Breast epithelium (tissue), 4 donors: Measurements from ENCODE around the gene UST. TPM values are rescaled to one million over a fixed set of nuclear protein-coding genes. Genes with fewer than 3 reads are reported as not detected.

ENCODE experiments used
- DNase-seq, 2 donors: peaks; one replicate each; pipeline ENCODE4 v3.0.0-alpha.2; 2019; ENCODE audit warnings: low spot score in 2 of 2
- H3K27ac ChIP-seq, 2 donors: fragments of 200-600 bp; sonication (generic) in 1 of 2; one replicate each; pipeline ENCODE4 v1.5.1; 2016 to 2019; ENCODE audit warnings: mild to moderate bottlenecking in 1 of 2
- H3K27me3 ChIP-seq, 2 donors: fragments of 200-600 bp; sonication (generic) in 1 of 2; one replicate each; pipeline versions ENCODE4 v1.5.1 to v1.6.0; 2017 to 2019; ENCODE audit warnings: control low read depth in 1 of 2, mild to moderate bottlenecking in 1 of 2
- H3K36me3 ChIP-seq: fragments of 200-600 bp; one replicate; pipeline ENCODE4 v1.5.1; 2019
- H3K4me1 ChIP-seq, 2 donors: fragments of 200-600 bp; sonication (generic); one replicate each; pipeline ENCODE4 v1.5.1; 2016 to 2019; ENCODE audit warnings: control low read depth in 1 of 2
- H3K4me3 ChIP-seq, 3 donors: fragments of 200-600 bp; sonication (generic); 1 replicate in 2 of 3; 2 replicates in 1 of 3; pipeline ENCODE4 v1.5.1; 2016 to 2019; ENCODE audit warnings: mild to moderate bottlenecking in 3 of 3, moderate library complexity in 2 of 3
- H3K9me3 ChIP-seq, 2 donors: fragments of 200-600 bp; sonication (generic) in 1 of 2; one replicate each; pipeline ENCODE4 v1.5.1; 2016 to 2019; ENCODE audit warnings: control low read depth in 1 of 2
- POLR2A ChIP-seq: fragments of 450-650 bp; IDR thresholded peaks from one replicate; pipeline ENCODE4 v1.6.1; 2016; ENCODE audit warnings: antibody characterized with exemption, mild to moderate bottlenecking, moderate library complexity
- POLR2AphosphoS5 ChIP-seq, 3 donors: sonication (generic); formaldehyde crosslinking; IDR thresholded peaks; one replicate each; pipeline ENCODE4 v1.6.1; 2017; ENCODE audit warnings: antibody characterized with exemption in 3 of 3
- intact Hi-C: fragments of 100-400 bp; cut with DNase I; formaldehyde crosslinking; loops from one replicate; pipeline ENCODE4 v1.15.1; 2023; ENCODE audit warnings: low total_unique reads
- total RNA-seq, 3 donors: library from RNA; depleted of rRNA; stranded (reverse); fragments of >200 nt; gene quantifications; one replicate each; pipeline ENCODE4 v1.1.0, GENCODE V29; 2016
- TF ChIP-seq, protein P1 (sequence below), 3 donors: fragments of 450-650 bp; IDR thresholded peaks; one replicate each; pipeline ENCODE4 v1.5.1; 2016 to 2017; ENCODE audit warnings: antibody characterized with exemption in 3 of 3, mild to moderate bottlenecking in 3 of 3, moderate library complexity in 3 of 3

The UST gene
- total RNA-seq, 3 donors from 2014 or later: 10.5 to 28.8 (median 13.2) TPM

GRCh38 chr6:148829415-148830101 is 82.7 kb downstream of the UST start:
- Histone ChIP-seq H3K36me3 (no peaks in the 10 kb centered on the region), H3K4me3 (no peak overlapping the region), H3K9me3 (no peaks in the 10 kb centered on the region), H3K27me3 (no peaks in the 10 kb centered on the region), H3K27ac (no peak overlapping the region), H3K4me1 (peaks cover 0 to 7% of the 10 kb centered on the region in 2 donors)
- DNase-seq: no peak
- TF ChIP-seq POLR2A (no peak), POLR2AphosphoS5 (IDR thresholded peaks at IDR 0.05) (no peak)
- TF ChIP-seq, protein P1, sequence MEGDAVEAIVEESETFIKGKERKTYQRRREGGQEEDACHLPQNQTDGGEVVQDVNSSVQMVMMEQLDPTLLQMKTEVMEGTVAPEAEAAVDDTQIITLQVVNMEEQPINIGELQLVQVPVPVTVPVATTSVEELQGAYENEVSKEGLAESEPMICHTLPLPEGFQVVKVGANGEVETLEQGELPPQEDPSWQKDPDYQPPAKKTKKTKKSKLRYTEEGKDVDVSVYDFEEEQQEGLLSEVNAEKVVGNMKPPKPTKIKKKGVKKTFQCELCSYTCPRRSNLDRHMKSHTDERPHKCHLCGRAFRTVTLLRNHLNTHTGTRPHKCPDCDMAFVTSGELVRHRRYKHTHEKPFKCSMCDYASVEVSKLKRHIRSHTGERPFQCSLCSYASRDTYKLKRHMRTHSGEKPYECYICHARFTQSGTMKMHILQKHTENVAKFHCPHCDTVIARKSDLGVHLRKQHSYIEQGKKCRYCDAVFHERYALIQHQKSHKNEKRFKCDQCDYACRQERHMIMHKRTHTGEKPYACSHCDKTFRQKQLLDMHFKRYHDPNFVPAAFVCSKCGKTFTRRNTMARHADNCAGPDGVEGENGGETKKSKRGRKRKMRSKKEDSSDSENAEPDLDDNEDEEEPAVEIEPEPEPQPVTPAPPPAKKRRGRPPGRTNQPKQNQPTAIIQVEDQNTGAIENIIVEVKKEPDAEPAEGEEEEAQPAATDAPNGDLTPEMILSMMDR (IDR thresholded peaks at IDR 0.05): no peak
- intact Hi-C loops: no loop called here

GRCh38 chr6:148830614-148831013 is 83.8 kb downstream of the UST start:
- no peaks in the 10 kb centered on the region for H3K36me3 ChIP-seq
- intact Hi-C loops: no loop called here
- H3K9me3 ChIP-seq: no peaks in the 10 kb centered on the region
- TF ChIP-seq, protein P1 (IDR thresholded peaks at IDR 0.05): no peak
- TF ChIP-seq POLR2AphosphoS5 (IDR thresholded peaks at IDR 0.05): no peak
- TF ChIP-seq POLR2A: no peak
- H3K27ac ChIP-seq: no peak overlapping the region
- H3K4me3 ChIP-seq: no peak overlapping the region
- H3K4me1 ChIP-seq: peaks cover 0 to 7% of the 10 kb centered on the region in 2 donors
- H3K27me3 ChIP-seq: no peaks in the 10 kb centered on the region
- no peak for DNase-seq

DNA sequence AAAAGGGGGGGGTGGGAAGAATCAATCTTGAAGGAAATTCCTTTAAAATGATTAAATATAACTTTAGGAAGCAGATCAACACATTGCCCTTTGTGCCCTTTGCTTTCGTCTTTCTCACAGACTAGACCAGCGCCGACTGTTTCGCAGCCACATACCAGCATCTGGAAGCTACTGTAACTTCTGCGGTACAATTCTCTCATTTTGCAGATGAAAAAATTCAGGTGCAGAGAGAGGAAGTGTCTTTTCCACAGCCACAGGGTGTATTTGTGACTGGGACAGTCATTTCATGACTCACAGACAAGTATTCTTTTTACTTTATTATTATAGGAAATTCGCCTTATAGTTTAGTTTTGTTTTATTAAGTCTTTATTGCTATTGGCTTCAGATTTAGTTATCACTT is 84.2 kb downstream of the UST start:
- Histone ChIP-seq H3K9me3 (no peaks in the 10 kb centered on the region), H3K4me3 (no peak overlapping the region), H3K36me3 (no peaks in the 10 kb centered on the region), H3K27me3 (no peaks in the 10 kb centered on the region), H3K27ac (no peak overlapping the region), H3K4me1 (peaks cover 0 to 7% of the 10 kb centered on the region in 2 donors)
- intact Hi-C loops: no loop called here
- no peak for TF ChIP-seq POLR2AphosphoS5 (IDR thresholded peaks at IDR 0.05)
- TF ChIP-seq, protein P1 (IDR thresholded peaks at IDR 0.05): no peak
- no peak for TF ChIP-seq POLR2A
- no peak for DNase-seq

GRCh38 chr6:148831531-148831930 is 84.7 kb downstream of the UST start:
- H3K27me3 ChIP-seq: no peaks in the 10 kb centered on the region
- intact Hi-C loops: no loop called here
- H3K9me3 ChIP-seq: no peaks in the 10 kb centered on the region
- H3K36me3 ChIP-seq: no peaks in the 10 kb centered on the region
- no peak for TF ChIP-seq POLR2AphosphoS5 (IDR thresholded peaks at IDR 0.05)
- no peak for TF ChIP-seq POLR2A
- TF ChIP-seq, protein P1 (IDR thresholded peaks at IDR 0.05): no peak
- DNase-seq: no peak
- peaks cover 0 to 7% of the 10 kb centered on the region in 2 donors for H3K4me1 ChIP-seq
- H3K27ac ChIP-seq: no peak overlapping the region
- H3K4me3 ChIP-seq: no peak overlapping the region

DNA sequence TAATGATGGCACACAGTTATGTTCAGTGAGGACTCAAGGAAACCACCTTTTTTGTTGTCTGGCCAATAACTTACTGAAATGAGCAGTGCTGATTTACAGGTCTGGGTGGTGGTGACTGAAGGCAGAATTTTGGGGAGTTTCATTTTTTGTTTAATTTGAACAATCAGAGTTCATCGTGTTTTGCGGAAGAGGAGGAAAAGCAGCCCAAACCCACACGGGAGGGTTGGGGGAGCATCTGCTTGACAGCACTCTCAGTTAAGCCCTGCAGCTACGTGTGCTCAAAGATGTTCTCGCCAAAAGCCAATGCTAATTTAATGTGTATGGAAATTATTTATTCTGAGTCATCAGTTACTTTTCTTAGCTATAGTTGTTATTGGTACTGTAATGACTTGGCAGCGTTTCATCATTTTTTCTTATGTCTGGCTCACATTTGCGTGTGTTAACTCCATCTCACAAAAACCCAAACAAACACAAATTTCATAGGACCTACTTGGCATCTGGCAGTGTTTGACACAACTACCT is 89.2 kb downstream of the UST start:
- Histone ChIP-seq H3K36me3 (no peaks in the 10 kb centered on the region), H3K27me3 (no peaks in the 10 kb centered on the region), H3K9me3 (no peaks in the 10 kb centered on the region), H3K4me1 (peaks cover 0 to 2% of the 10 kb centered on the region in 2 donors), H3K27ac (no peak overlapping the region), H3K4me3 (no peak overlapping the region)
- intact Hi-C loops: no loop called here
- DNase-seq: no peak
- TF ChIP-seq POLR2AphosphoS5 (IDR thresholded peaks at IDR 0.05): no peak
- TF ChIP-seq, protein P1 (IDR thresholded peaks at IDR 0.05): no peak
- no peak for TF ChIP-seq POLR2A
